Measurements from ENCODE around the gene TFF3.
"Not testable (repeated sequence)": the region's sequence is repeated elsewhere in the genome, so short reads cannot be mapped to it uniquely, and the experiment has no call there.

TFF3 gene

DNA sequence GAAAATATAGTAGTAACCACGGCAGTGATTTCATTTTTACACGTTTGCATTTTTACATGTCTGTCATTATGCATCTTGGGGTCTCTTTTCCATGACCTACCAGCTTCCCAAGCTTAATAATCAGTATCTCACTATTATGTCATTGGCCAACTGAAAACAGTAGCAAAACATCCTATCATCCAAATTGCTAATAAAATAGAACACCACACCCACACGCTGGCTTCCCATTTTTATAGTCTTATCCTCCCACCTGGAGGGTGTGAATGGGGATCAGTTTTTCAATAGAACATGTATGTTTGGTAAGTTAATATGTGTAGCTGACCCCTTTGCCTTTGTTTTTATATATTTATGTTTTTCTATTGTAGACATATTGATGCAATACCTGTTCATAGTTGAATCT, 11.8 kb downstream of the TFF3 start:
- no peak for DNase-seq

DNA sequence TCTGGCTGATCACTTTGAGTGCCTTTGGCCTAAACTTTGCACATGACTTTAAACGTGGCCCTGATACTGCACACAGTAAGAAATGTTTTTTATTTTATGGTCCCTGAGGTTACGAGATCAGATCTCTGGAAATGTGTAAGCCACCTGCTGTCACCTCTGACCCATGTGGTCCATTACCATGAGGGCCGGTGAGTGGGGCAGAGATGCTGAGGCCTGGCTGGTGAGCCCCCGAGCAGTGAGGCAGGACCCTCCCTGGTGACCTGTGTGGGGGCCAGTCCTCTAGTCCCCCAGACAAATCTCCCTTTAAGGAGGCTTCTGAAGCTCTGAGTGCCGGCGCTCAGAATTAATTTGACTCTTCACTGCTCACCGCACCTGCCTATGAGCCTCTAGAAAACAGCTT, 12.4 kb downstream of the TFF3 start:
- no peak for DNase-seq

DNA sequence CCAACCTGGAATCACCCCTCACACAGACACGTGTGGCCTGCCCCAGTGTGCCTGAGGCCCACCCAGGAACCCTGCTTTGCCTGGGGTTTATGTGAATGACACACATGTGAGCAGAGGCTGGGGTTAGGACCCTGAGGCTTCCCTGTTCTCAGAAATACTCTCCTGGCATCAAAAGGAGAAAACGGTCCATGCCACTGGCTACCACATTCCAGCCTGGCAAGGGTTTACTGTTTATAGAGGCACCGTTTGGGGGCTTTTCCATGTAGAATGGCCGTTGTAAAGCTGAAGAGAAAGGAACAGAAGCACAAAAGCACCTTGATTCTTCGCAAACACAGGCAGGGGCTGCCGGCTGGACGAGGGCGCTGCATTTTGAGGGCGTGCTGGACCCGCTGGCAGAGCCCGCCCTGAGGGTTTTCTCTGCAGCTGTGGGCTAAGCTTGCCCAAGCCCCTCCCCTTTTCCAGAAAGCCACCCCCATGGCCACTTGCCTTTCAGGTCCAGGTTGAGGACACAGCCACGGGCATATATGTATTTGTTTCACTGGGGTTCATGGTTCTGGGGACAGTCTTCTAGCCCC, 13.0 kb downstream of the TFF3 start:
- DNase-seq = no peak

- DNase-seq = no peak
These were observed 13.7 kb downstream of the TFF3 start for GRCh38 chr21:42301371-42302075.

DNA sequence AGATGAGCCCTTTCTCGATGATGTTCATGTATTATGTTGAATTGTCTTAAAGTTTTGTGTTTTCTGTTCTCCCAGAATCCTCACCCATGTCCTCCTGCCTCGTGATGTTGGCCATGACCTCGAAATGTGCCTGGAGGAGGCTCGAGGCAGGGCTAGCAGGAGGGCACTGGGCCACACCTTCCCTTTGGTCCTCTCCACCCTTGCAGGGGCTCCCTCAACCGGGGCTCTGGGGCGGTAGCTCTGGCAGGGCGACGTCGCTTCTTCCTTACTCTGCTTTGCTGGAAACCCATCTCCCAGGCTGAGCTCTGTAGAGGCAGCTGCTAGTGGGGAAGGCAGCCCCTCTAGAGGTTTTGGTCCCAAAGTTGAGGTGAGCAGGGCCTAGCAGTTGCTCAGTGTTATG, 14.3 kb downstream of the TFF3 start:
- no peak for DNase-seq

DNA sequence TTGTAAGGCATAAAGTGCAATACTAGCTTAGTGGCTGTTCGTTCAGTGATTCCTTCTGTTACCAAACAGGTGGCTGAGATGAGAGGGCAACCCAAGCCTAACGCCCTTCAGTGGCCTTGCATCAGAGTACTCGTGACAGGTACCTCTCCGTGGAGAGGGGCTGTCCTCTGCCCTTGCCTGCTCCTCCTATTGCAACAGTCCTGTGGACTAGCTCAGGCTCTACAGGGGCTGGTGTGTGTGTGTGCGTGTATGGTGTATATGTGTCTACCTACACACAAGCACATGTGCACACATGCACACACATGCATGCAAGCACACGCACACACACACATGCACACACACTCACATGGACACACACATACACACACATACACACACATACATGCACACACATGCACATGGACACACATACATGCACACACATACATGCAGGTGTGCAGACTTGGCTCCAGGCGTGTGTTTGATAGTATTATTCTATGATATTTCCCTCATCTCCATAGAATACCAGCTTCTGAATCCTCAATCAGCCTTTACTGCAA, 15.1 kb downstream of the TFF3 start:
- DNase-seq = no peak

- no peak for DNase-seq
These were observed 15.7 kb downstream of the TFF3 start for GRCh38 chr21:42299324-42300044.

GRCh38 chr21:42298657-42299056, 16.6 kb downstream of the TFF3 start:
- no peak for DNase-seq

DNA sequence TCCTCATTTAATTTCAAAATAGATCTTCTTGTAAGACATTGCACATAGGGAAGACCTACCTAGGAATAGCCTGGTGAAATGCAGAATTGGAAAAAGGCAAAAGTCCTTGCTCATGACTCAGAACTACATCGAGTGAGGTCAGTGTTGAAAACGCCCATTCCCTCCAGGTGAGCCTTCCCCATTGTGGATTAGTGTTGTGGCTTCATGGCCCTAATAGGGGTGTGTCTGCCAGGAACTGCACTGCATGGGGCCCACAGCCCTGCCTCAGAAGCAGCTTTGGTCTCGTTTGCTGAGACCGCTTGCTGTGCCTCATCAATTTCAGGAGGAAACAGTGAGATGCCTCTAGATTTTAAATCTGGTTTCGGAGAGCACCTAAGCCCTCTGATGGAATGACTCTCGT, 17.0 kb downstream of the TFF3 start:
- DNase-seq = no peak

DNA sequence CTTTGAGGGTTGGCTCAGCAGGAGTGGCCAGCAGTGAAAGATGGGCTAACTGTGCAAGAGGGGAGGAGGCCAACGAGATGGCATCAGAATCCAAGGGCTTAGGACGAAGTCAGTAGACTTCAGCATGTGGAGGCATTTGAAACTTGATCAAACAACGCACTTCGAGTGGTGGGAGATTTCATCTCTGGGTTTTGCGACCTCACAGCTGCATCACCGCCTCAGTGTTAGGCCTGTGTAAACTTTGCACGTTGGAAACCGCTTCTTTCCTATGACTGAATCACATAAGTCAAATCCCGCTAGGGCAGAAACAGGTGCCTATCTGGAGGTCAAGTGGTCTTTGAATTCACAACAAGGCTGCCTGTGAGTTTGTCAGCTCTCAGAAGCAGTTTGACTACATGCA, 17.8 kb downstream of the TFF3 start:
- no peak for DNase-seq

DNA sequence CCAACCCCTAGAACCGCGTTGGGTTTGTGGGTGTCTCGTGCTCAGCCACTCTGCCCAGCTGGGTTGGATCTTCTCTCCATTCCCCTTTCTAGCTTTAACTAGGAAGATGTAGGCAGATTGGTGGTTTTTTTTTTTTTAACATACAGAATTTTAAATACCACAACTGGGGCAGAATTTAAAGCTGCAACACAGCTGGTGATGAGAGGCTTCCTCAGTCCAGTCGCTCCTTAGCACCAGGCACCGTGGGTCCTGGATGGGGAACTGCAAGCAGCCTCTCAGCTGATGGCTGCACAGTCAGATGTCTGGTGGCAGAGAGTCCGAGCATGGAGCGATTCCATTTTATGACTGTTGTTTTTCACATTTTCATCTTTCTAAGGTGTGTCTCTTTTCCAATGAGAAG, 18.7 kb downstream of the TFF3 start:
- no peak for DNase-seq

GRCh38 chr21:42295845-42296244, 19.4 kb downstream of the TFF3 start:
- no peak for DNase-seq

DNA sequence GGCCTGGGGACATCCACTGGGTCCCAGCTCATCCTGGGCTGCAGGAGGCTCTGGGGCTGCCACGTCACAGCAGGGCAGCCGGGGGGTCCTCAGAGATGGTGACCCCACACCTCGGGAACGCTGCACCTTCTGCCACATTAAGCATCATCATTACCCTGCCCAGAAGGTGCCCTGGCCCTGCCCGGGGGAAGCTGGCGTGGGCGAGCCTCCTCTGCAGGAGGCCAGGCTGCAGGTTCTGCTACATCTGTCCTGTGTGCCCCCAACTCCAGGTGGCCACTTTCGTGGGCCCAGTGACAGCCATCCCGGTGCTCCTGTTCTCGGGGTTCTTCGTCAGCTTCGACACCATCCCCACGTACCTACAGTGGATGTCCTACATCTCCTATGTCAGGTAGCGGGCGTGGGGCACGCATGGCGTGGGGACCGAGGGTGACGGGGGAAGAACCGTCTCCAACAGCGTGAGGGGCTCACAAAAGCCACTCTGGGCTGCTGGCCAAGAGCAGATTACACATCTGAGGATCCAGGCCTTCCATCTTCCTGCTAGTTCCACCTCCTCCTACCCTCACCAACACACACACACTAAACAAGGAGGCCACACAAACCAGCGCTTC, 20.8 kb downstream of the TFF3 start:
- DNase-seq = no peak

- no peak for DNase-seq
These were observed 21.4 kb downstream of the TFF3 start for GRCh38 chr21:42293649-42294272.

GRCh38 chr21:42292563-42293142, 22.6 kb downstream of the TFF3 start:
- DNase-seq = not testable (repeated sequence)

DNA sequence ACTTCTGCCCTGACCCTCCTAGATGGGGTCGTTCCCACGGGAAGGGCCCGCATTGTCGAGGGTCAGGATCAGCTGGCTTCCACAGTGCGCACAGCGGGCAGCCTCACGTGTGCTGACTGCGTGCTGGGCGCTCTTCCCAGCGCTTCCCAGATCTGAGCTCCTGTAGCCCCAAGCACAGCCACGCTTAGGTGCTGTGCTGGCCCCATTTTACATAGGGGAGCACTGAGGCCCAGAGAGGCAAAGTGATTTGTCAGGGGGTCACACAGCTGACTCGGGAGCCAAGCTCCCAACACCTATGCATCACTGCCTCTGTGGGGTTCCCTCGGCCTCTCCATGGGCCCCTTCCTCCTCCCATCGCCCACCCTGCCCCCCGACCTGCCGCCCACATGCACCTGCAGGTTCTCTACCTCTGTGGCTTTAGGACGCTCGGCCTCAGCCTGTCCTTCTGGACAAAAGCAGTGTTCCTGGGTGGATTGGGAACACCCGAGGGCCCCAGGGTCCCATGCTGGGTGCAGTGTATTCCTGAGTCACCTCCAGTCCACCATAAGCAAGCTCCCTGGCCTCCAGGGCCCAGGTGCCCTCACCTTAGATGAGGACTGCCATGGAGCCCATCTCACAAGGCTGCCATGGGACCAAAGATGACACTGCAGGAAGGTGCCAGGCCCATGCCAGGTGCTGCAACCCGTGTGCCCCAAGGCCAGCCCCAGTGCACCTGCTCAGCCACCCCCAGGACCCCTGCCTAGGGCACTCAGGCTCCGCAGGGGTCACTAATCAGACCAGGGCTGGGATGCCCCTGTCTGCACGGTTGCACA, 23.3 kb downstream of the TFF3 start:
- no peak for DNase-seq

DNA sequence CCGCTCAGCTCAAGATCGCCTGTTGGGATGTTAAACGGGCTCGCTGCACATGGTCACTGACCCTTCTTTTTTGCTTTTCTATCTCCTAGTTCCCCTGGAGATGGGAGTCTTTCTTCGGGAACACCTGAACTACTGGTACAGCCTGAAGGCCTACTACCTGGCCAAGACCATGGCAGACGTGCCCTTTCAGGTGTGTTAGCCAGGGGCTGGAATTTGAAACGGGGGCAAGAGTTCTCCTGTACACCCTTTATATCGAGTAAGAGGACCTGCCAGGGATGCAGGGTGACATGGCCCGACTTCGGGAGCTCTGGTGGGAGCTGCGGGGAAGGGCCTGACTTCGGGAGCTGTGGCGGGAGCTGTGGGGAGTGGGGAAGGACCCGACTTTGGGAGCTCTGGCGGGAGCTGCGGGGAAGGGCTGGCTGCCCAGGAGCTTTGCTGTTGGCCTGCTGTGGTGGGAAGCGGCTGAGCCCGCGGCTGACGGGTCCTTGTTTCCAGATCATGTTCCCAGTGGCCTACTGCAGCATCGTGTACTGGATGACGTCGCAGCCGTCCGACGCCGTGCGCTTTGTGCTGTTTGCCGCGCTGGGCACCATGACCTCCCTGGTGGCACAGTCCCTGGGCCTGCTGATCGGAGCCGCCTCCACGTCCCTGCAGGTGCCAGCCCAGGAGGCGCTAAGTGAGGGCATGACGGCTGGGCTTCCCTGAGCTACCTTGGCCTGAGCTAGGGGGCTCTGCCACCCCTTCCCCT, 24.0 kb downstream of the TFF3 start:
- DNase-seq = no peak

- DNase-seq = no peak
These were observed 24.7 kb downstream of the TFF3 start for GRCh38 chr21:42290505-42290904.

DNA sequence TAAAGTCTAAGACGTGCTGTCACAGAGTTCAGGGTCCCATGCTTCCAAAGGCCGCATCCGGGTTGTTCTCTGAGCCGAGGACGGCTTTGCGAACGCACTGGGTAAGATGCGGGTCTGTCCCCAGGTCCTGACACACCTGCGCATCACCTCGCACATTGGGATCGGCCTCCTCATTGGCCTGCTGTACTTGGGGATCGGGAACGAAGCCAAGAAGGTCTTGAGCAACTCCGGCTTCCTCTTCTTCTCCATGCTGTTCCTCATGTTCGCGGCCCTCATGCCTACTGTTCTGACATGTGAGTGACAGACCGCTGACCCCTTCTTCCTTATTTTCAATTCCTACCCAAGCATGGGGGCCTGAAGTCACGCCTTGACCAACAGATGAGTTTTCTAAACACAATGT, 25.3 kb downstream of the TFF3 start:
- no peak for DNase-seq

DNA sequence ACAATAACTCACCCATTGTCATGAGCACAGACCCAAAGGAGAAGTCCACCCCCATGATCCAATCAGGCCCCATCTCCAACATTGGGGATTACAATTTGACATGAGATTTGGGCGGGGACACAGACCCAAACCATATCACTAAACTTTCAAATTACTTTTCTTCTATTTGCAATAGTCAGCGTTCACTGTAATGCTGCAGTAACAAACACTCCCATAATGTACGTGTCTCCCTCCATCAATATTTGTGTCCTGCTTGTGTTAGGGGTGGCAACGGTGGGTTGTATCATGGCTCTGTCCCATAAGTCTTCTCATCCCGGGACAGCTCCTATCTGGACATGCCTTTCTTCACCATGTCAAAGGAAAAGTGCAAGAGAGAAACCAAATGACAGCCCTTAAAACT, 26.2 kb downstream of the TFF3 start:
- DNase-seq = no peak

Data from CD4-positive, alpha-beta T cell treated with Interleukin-21 for 1 hour (primary cell).